Testis (tissue), 3 donors: Measurements from ENCODE around the gene ELOVL7. TPM values are rescaled to one million over a fixed set of nuclear protein-coding genes. Genes with fewer than 3 reads are reported as not detected.

ENCODE experiments used
- DNase-seq: peaks from one replicate; pipeline ENCODE4 v3.0.0-alpha.2; 2019
- H3K27ac ChIP-seq, 2 donors: fragments of 200-600 bp; sonication (generic); one replicate each; pipeline ENCODE4 v1.5.1; 2019
- H3K27me3 ChIP-seq: fragments of 200-600 bp; sonication (generic); one replicate; pipeline ENCODE4 v1.5.1; 2019
- H3K36me3 ChIP-seq: fragments of 200-600 bp; sonication (generic); one replicate; pipeline ENCODE4 v1.5.1; 2017; ENCODE audit warnings: low read depth; ENCODE audit errors: missing control alignments
- H3K4me1 ChIP-seq: fragments of 200-600 bp; sonication (generic); one replicate; pipeline ENCODE4 v1.5.1; 2019
- H3K4me3 ChIP-seq, 2 donors: fragments of 200-600 bp; sonication (generic); one replicate each; pipeline ENCODE4 v1.5.1; 2017 to 2019
- H3K9me3 ChIP-seq: fragments of 200-600 bp; sonication (generic); one replicate; pipeline ENCODE4 v1.5.1; 2017
- CTCF ChIP-seq, 3 experiments: fragments of 450-650 bp in 2 of 3; fragments of 200-600 bp in 1 of 3; sonication (generic) in 1 of 3; IDR thresholded peaks; one replicate each; pipeline ENCODE4 v1.5.1; 2016 to 2019; ENCODE audit warnings: antibody characterized with exemption in 3 of 3, mild to moderate bottlenecking in 2 of 3, moderate library complexity in 1 of 3
- POLR2A ChIP-seq: fragments of 450-650 bp; IDR thresholded peaks from one replicate; pipeline ENCODE4 v1.6.1; 2017; ENCODE audit warnings: antibody characterized with exemption, mild to moderate bottlenecking, moderate library complexity
- WGBS, 2 donors: methylation state at CpG; one replicate each; pipeline ENCODE4 v1.1.5; 2018; 5-methylcytosine and 5-hydroxymethylcytosine counted together
- intact Hi-C: fragments of 100-400 bp; cut with DNase I; formaldehyde crosslinking; loops from one replicate; pipeline ENCODE4 v1.15.1; 2023; ENCODE audit warnings: low total_unique reads
- polyA plus RNA-seq: library from polyadenylated mRNA; stranded (reverse); fragments of 350-450 nt; fragmentation: Illumina TruSeq; extraction: RNeasy Lipid Tissue Mini Kit (QIAGEN cat#74804); gene quantifications from one replicate; pipeline ENCODE4 v1.2.3, GENCODE V29; 2014; ENCODE audit warnings: low read depth, low replicate concordance; ENCODE audit not compliant: insufficient read depth
- total RNA-seq, 2 donors: library from RNA; depleted of rRNA; stranded (reverse); fragments of >200 nt; gene quantifications; one replicate each; pipeline ENCODE4 v1.2.3, GENCODE V29; 2016

ELOVL7 gene
- total and polyA plus RNA-seq, 3 donors from 2014 or later, result 1.8 to 5.1 (median 2.4) TPM

DNA sequence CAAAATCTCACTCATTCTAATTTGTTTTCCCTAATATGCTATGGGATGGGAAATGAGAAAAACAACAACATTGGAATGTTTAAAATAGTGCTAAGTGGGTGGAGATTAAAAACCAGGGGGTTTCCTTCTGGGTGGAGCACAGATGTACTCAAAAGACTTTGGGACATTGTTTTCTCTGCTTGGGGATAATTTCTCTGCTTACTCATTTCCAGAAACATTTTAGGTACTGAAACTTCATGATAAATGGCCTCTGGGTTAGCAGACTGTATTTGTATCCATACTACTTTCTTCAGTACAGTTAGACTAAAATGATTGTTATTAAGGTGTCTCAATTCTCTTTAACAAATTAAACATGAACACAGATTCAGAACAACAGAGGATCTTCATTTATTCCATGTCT lies 17.4 kb downstream of the ELOVL7 start:
- Histone ChIP-seq H3K9me3 (no peaks in the 10 kb centered on the region), H3K4me3 (no peak overlapping the region), H3K27ac (no peak overlapping the region), H3K36me3 (no peaks in the 10 kb centered on the region), H3K4me1 (no peaks in the 10 kb centered on the region), H3K27me3 (no peaks in the 10 kb centered on the region)
- intact Hi-C loops, result no loop called here
- TF ChIP-seq POLR2A, result no peak
- TF ChIP-seq CTCF (IDR thresholded peaks at IDR 0.05), result no peak
- no peak for DNase-seq

GRCh38 chr5:60823574-60823973 lies 20.5 kb downstream of the ELOVL7 start:
- no peak for TF ChIP-seq POLR2A
- TF ChIP-seq CTCF (IDR thresholded peaks at IDR 0.05), result no peak
- no peak overlapping the region for H3K4me3 ChIP-seq
- H3K27ac ChIP-seq, result no peak overlapping the region
- no peaks in the 10 kb centered on the region for H3K27me3 ChIP-seq
- H3K4me1 ChIP-seq, result no peaks in the 10 kb centered on the region
- intact Hi-C loops, result no loop called here
- DNase-seq, result no peak
- WGBS, 2 donors, result 83 to 87% methylated on average over 1 of the region's 1 CpG
- no peaks in the 10 kb centered on the region for H3K9me3 ChIP-seq
- H3K36me3 ChIP-seq, result no peaks in the 10 kb centered on the region

DNA sequence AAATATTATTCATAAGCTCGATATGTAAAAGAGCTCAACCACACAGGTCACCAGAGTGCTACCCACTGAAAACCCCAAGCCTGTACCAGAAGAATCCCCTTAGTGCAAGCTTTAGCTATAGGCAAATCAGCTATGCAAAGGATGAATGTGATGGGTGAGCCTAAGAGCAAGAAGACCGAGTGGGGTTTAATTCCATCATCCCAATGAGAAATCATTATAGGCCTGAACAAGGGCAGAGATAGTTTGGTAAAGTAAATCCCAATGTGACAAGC lies 21.8 kb downstream of the ELOVL7 start:
- Histone ChIP-seq H3K36me3 (no peaks in the 10 kb centered on the region), H3K4me3 (no peak overlapping the region), H3K27me3 (no peaks in the 10 kb centered on the region), H3K27ac (no peak overlapping the region), H3K9me3 (no peaks in the 10 kb centered on the region), H3K4me1 (no peaks in the 10 kb centered on the region)
- no peak for TF ChIP-seq POLR2A
- no peak for TF ChIP-seq CTCF (IDR thresholded peaks at IDR 0.05)
- 98% methylated on average over 2 of the region's 2 CpGs for WGBS, 2 donors
- DNase-seq, result no peak
- intact Hi-C loops, result no loop called here

GRCh38 chr5:60821488-60822284 lies 22.4 kb downstream of the ELOVL7 start:
- Histone ChIP-seq H3K4me1 (no peaks in the 10 kb centered on the region), H3K27me3 (no peaks in the 10 kb centered on the region), H3K4me3 (no peak overlapping the region), H3K36me3 (no peaks in the 10 kb centered on the region), H3K9me3 (no peaks in the 10 kb centered on the region), H3K27ac (no peak overlapping the region)
- intact Hi-C loops, result no loop called here
- WGBS, 2 donors, result 92 to 95% methylated on average over 4 of the region's 4 CpGs
- TF ChIP-seq POLR2A (no peak), CTCF (IDR thresholded peaks at IDR 0.05) (no peak)
- DNase-seq, result no peak
